ENCODE measurements around the gene HYDIN.
"Not testable (repeated sequence)": the region's sequence is repeated elsewhere in the genome, so short reads cannot be mapped to it uniquely, and the experiment has no call there.

DNA sequence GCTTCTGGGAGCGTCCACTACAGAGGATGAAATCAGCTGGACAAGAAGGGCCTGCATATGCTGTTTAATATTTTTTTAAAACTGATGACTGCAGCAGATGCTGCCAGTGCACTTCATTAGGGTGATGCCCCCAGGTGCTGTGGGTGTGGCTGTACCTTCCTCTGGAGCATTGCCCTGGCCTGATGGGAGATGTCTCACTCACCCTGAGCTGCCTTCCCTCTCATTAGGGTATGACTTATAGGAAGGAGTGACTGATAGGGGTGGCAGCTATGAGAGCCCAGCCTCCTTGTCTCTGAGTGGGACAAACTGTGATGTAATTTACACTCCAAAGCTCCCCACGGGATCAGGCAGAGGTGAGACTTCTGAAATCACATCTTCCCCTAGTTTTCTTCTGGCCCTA is 234.7 kb downstream of the HYDIN start:
- TF ChIP-seq, protein P1, sequence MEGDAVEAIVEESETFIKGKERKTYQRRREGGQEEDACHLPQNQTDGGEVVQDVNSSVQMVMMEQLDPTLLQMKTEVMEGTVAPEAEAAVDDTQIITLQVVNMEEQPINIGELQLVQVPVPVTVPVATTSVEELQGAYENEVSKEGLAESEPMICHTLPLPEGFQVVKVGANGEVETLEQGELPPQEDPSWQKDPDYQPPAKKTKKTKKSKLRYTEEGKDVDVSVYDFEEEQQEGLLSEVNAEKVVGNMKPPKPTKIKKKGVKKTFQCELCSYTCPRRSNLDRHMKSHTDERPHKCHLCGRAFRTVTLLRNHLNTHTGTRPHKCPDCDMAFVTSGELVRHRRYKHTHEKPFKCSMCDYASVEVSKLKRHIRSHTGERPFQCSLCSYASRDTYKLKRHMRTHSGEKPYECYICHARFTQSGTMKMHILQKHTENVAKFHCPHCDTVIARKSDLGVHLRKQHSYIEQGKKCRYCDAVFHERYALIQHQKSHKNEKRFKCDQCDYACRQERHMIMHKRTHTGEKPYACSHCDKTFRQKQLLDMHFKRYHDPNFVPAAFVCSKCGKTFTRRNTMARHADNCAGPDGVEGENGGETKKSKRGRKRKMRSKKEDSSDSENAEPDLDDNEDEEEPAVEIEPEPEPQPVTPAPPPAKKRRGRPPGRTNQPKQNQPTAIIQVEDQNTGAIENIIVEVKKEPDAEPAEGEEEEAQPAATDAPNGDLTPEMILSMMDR (IDR thresholded peaks at IDR 0.05; ENCODE audit: low read depth, low read length): not testable (repeated sequence)
- TF ChIP-seq EZH2phosphoT487 (IDR thresholded peaks at IDR 0.05; ENCODE audit: low read depth): not testable (repeated sequence)

Data from OCI-LY3 (cell line).